ENCODE data around the gene ZFR2. TPM values are rescaled to one million over a fixed set of nuclear protein-coding genes. Genes with fewer than 3 reads are reported as not detected.
"Not testable (repeated sequence)": the region's sequence is repeated elsewhere in the genome, so short reads cannot be mapped to it uniquely, and the experiment has no call there.

ZFR2 gene
- total RNA-seq, 2 donors from 2014 or later, result 0.67 to 1.4 TPM

GRCh38 chr19:3822683-3823349 lies 46.0 kb downstream of the ZFR2 start:
- H3K27ac Mint-ChIP-seq, result no peak overlapping the region
- H3K36me3 Mint-ChIP-seq, result no peaks in the 10 kb centered on the region
- no peak overlapping the region for H3K4me3 Mint-ChIP-seq
- H3K27me3 Mint-ChIP-seq, result no peaks in the 10 kb centered on the region
- peaks cover 0 to 18% of the 10 kb centered on the region in 2 donors for H3K4me1 Mint-ChIP-seq (ENCODE audit: low read depth in 2 of 2)
- no peak for ATAC-seq
- no peaks in the 10 kb centered on the region for H3K9me3 Mint-ChIP-seq
- no peak for DNase-seq (ENCODE audit: low spot score)

- H3K27me3 Mint-ChIP-seq, result no peaks in the 10 kb centered on the region
- peak overlapping the region; percentile 36 for H3K4me3 Mint-ChIP-seq
- no peaks in the 10 kb centered on the region for H3K36me3 Mint-ChIP-seq
- H3K9me3 Mint-ChIP-seq, result no peaks in the 10 kb centered on the region
- peak; percentile 85 for DNase-seq (ENCODE audit: low spot score)
- peak; percentile 88 to 89 for ATAC-seq
- H3K4me1 Mint-ChIP-seq (ENCODE audit: low read depth in 2 of 2), result peaks cover 0 to 19% of the 10 kb centered on the region in 2 donors
- H3K27ac Mint-ChIP-seq, result peak overlapping the region; percentile 58 to 70
Observed at GRCh38 chr19:3821857-3822364, 46.9 kb downstream of the ZFR2 start.

- Mint-ChIP-seq H3K4me1 (ENCODE audit: low read depth in 2 of 2) (peaks cover 0 to 19% of the 10 kb centered on the region in 2 donors), H3K9me3 (no peaks in the 10 kb centered on the region), H3K36me3 (no peaks in the 10 kb centered on the region), H3K27ac (peak overlapping the region; percentile 58 to 70), H3K27me3 (no peaks in the 10 kb centered on the region), H3K4me3 (no peak overlapping the region)
- DNase-seq (ENCODE audit: low spot score), result no peak
- no peak for ATAC-seq
Observed at GRCh38 chr19:3821156-3821555, 47.7 kb downstream of the ZFR2 start.

GRCh38 chr19:3819989-3820388 lies 48.8 kb downstream of the ZFR2 start:
- H3K27ac Mint-ChIP-seq, result no peak overlapping the region
- DNase-seq (ENCODE audit: low spot score) (no peak), ATAC-seq (peak in 1 of 2 donors; percentile 32)

GRCh38 chr19:3818918-3819317 lies 49.9 kb downstream of the ZFR2 start:
- ATAC-seq, result no peak
- no peak for DNase-seq (ENCODE audit: low spot score)
- H3K4me3 Mint-ChIP-seq, result no peak overlapping the region
- no peaks in the 10 kb centered on the region for H3K27me3 Mint-ChIP-seq
- no peaks in the 10 kb centered on the region for H3K9me3 Mint-ChIP-seq
- peaks cover 13 to 29% of the 10 kb centered on the region in 2 donors for H3K4me1 Mint-ChIP-seq (ENCODE audit: low read depth in 2 of 2)
- H3K36me3 Mint-ChIP-seq, result no peaks in the 10 kb centered on the region
- no peak overlapping the region for H3K27ac Mint-ChIP-seq

More at GRCh38 chr19:3819989-3820388, 48.8 kb downstream of the ZFR2 start:
- Mint-ChIP-seq H3K4me1 (ENCODE audit: low read depth in 2 of 2) (peaks cover 2 to 18% of the 10 kb centered on the region in 2 donors), H3K9me3 (no peaks in the 10 kb centered on the region), H3K4me3 (no peak overlapping the region), H3K36me3 (no peaks in the 10 kb centered on the region), H3K27me3 (no peaks in the 10 kb centered on the region)

GRCh38 chr19:3818466-3818865 lies 50.4 kb downstream of the ZFR2 start:
- Mint-ChIP-seq H3K9me3 (no peaks in the 10 kb centered on the region), H3K27ac (no peak overlapping the region), H3K4me3 (no peak overlapping the region), H3K27me3 (no peaks in the 10 kb centered on the region), H3K4me1 (ENCODE audit: low read depth in 2 of 2) (peaks cover 17 to 34% of the 10 kb centered on the region in 2 donors), H3K36me3 (no peaks in the 10 kb centered on the region)
- ATAC-seq, result no peak
- no peak for DNase-seq (ENCODE audit: low spot score)

GRCh38 chr19:3817761-3818160 lies 51.1 kb downstream of the ZFR2 start:
- peaks cover 25 to 39% of the 10 kb centered on the region in 2 donors for H3K4me1 Mint-ChIP-seq (ENCODE audit: low read depth in 2 of 2)

GRCh38 chr19:3816566-3817218 lies 52.1 kb downstream of the ZFR2 start:
- no peak overlapping the region for H3K4me3 Mint-ChIP-seq
- no peaks in the 10 kb centered on the region for H3K9me3 Mint-ChIP-seq
- ATAC-seq, result no peak
- no peak for DNase-seq (ENCODE audit: low spot score)
- H3K4me1 Mint-ChIP-seq (ENCODE audit: low read depth in 2 of 2), result peaks cover 31 to 41% of the 10 kb centered on the region in 2 donors
- no peaks in the 10 kb centered on the region for H3K27me3 Mint-ChIP-seq
- H3K27ac Mint-ChIP-seq, result no peak overlapping the region
- no peaks in the 10 kb centered on the region for H3K36me3 Mint-ChIP-seq

More at GRCh38 chr19:3817761-3818160, 51.1 kb downstream of the ZFR2 start:
- ATAC-seq (no peak), DNase-seq (ENCODE audit: low spot score) (peak; percentile 35)
- no peaks in the 10 kb centered on the region for H3K27me3 Mint-ChIP-seq
- H3K4me3 Mint-ChIP-seq, result no peak overlapping the region
- H3K9me3 Mint-ChIP-seq, result no peaks in the 10 kb centered on the region
- peak overlapping the region in 1 of 2 donors; percentile 10 for H3K27ac Mint-ChIP-seq
- H3K36me3 Mint-ChIP-seq, result no peaks in the 10 kb centered on the region

GRCh38 chr19:3816148-3816547 lies 52.7 kb downstream of the ZFR2 start:
- peaks cover 31 to 38% of the 10 kb centered on the region in 2 donors for H3K4me1 Mint-ChIP-seq (ENCODE audit: low read depth in 2 of 2)
- not testable (repeated sequence) for H3K4me3 Mint-ChIP-seq; H3K36me3 Mint-ChIP-seq; H3K27ac Mint-ChIP-seq; ATAC-seq; H3K9me3 Mint-ChIP-seq; DNase-seq (ENCODE audit: low spot score); H3K27me3 Mint-ChIP-seq

GRCh38 chr19:3814648-3815047 lies 54.2 kb downstream of the ZFR2 start:
- no peaks in the 10 kb centered on the region for H3K9me3 Mint-ChIP-seq
- DNase-seq (ENCODE audit: low spot score) (no peak), ATAC-seq (no peak)
- peak overlapping the region; percentile 91 for H3K4me3 Mint-ChIP-seq
- H3K36me3 Mint-ChIP-seq, result no peaks in the 10 kb centered on the region
- H3K4me1 Mint-ChIP-seq (ENCODE audit: low read depth in 2 of 2), result peaks cover 31 to 38% of the 10 kb centered on the region in 2 donors
- peak overlapping the region; percentile 99 to 100 for H3K27ac Mint-ChIP-seq
- H3K27me3 Mint-ChIP-seq, result no peaks in the 10 kb centered on the region

- DNase-seq (ENCODE audit: low spot score) (peak; percentile 72), ATAC-seq (peak; percentile 13 to 46)
- Mint-ChIP-seq H3K9me3 (no peaks in the 10 kb centered on the region), H3K4me1 (ENCODE audit: low read depth in 2 of 2) (peaks cover 31 to 42% of the 10 kb centered on the region in 2 donors), H3K27me3 (no peaks in the 10 kb centered on the region), H3K4me3 (peak overlapping the region; percentile 91), H3K36me3 (no peaks in the 10 kb centered on the region), H3K27ac (peak overlapping the region; percentile 99 to 100)
Observed at GRCh38 chr19:3813473-3814392, 55.1 kb downstream of the ZFR2 start.

GRCh38 chr19:3810708-3811355 lies 58.0 kb downstream of the ZFR2 start:
- Mint-ChIP-seq H3K4me3 (no peak overlapping the region), H3K27me3 (no peaks in the 10 kb centered on the region), H3K9me3 (peaks cover 4% of the 10 kb centered on the region), H3K27ac (peak overlapping the region in 1 of 2 donors; percentile 99), H3K4me1 (ENCODE audit: low read depth in 2 of 2) (peaks cover 48 to 60% of the 10 kb centered on the region in 2 donors), H3K36me3 (no peaks in the 10 kb centered on the region)
- DNase-seq (ENCODE audit: low spot score) (no peak), ATAC-seq (no peak)

Data from natural killer cell treated with Interleukin-12 subunit alpha and Interleukin-12 subunit beta and Interleukin-15 and Interleukin-18, amount 100 ng/mL, for 72 hours (primary cell).